T-helper 17 cell (primary cell): ENCODE data around the gene MYOZ2. TPM values are rescaled to one million over a fixed set of nuclear protein-coding genes. Genes with fewer than 3 reads are reported as not detected.

Experiments
- ATAC-seq: fragments of 150-1000 bp; cut with Tn5 transposase; 2 replicates; pipeline ENCODE4 v1.10.0; 2021; ENCODE audit warnings: mild to moderate bottlenecking, moderate library complexity
- DNase-seq, 3 donors: peaks; one replicate each; pipeline versions ENCODE4 v3.0.0 to v3.0.0-alpha.2; 2020 to 2021
- H3K9me3 ChIP-seq: one replicate; pipeline ENCODE4 v1.7.0; 2013; ENCODE audit warnings: low read length, mild to moderate bottlenecking; ENCODE audit not compliant: control insufficient read depth, poor library complexity, severe bottlenecking
- H3K27ac Mint-ChIP-seq: one replicate; pipeline ENCODE4 v1.8.0; 2022; ENCODE audit warnings: mild to moderate bottlenecking, moderate library complexity, mixed read lengths
- H3K27me3 Mint-ChIP-seq: one replicate; pipeline ENCODE4 v1.8.0; 2022; ENCODE audit warnings: mixed read lengths
- H3K36me3 Mint-ChIP-seq: one replicate; pipeline ENCODE4 v1.8.0; 2022; ENCODE audit warnings: low read depth, mixed read lengths
- H3K4me1 Mint-ChIP-seq: one replicate; pipeline ENCODE4 v1.8.0; 2022; ENCODE audit warnings: mild to moderate bottlenecking, mixed read lengths
- H3K4me3 Mint-ChIP-seq: one replicate; pipeline ENCODE4 v1.8.0; 2022; ENCODE audit warnings: mild to moderate bottlenecking, moderate library complexity, mixed read lengths
- total RNA-seq, 4 donors: library from RNA in 2 of 4; stranded (reverse) in 2 of 4; gene quantifications; one replicate each; pipeline ENCODE4 v1.2.3 and lab custom pipeline; 2022 to 2026

Gene MYOZ2
- total RNA-seq, 2 donors from 2014 or later, result not detected

- ATAC-seq (no peak), DNase-seq (no peak)
- H3K27me3 Mint-ChIP-seq, result peaks cover 12% of the 10 kb centered on the region
- H3K36me3 Mint-ChIP-seq, result no peaks in the 10 kb centered on the region
- no peaks in the 10 kb centered on the region for H3K9me3 ChIP-seq
- H3K27ac Mint-ChIP-seq, result no peak overlapping the region
- H3K4me1 Mint-ChIP-seq, result peaks cover 5% of the 10 kb centered on the region
- H3K4me3 Mint-ChIP-seq, result no peak overlapping the region
Observed at GRCh38 chr4:119110121-119110520, 25.5 kb upstream of the MYOZ2 start.

DNA sequence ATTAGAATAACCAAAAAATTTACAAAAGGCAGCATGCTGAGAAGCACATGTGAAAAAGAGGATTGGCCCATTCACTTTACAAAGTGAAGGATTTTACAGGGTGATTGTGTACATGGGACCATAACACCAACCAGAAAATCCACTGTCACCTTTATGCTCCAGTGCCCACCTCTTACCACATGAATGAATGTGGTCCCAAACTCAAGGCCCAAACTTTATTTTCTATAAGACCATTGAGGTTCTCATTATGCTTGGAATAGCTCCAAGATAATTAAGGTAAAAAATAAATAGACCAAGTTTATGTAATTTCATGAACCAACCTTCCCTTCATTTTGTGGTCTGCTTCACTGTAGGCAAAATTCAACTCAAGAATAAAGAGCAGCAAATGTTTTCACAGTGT is 24.3 kb upstream of the MYOZ2 start:
- Mint-ChIP-seq H3K4me1 (peaks cover 5% of the 10 kb centered on the region), H3K27ac (no peak overlapping the region), H3K36me3 (peaks cover 3% of the 10 kb centered on the region), H3K27me3 (peaks cover 22% of the 10 kb centered on the region), H3K4me3 (no peak overlapping the region)
- DNase-seq, result no peak
- no peaks in the 10 kb centered on the region for H3K9me3 ChIP-seq
- ATAC-seq, result no peak

DNA sequence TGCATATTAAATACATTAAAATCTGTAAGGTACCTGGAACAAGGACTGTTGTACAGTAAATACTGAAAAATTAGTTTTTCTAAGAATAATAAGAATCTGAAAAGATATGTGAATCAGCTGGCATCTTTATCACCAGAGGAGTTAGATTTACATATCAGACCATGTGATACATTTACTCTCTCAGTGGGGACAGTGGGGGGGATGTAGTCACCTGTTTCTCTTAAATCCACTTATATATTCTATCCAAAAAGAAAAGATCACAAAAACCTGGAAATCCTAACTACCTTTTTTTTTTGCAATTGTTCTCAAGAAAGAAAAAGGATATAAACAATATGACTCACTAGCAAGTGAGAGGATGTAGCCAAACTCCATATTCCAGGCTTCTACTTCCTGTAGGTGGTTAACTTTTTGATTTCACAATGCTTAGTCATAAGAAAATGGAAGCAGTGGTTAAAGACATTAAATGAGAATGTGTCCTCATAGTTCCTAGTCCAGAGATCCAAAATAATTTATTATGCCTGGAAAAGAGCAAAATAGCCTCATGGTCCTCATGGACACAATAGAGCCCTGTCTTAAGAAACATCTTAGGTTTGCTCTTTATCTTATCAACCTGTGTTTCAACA is 22.5 kb upstream of the MYOZ2 start:
- Mint-ChIP-seq H3K27ac (no peak overlapping the region), H3K4me1 (peaks cover 2% of the 10 kb centered on the region), H3K4me3 (no peak overlapping the region), H3K27me3 (peaks cover 20% of the 10 kb centered on the region), H3K36me3 (peaks cover 3% of the 10 kb centered on the region)
- H3K9me3 ChIP-seq, result no peaks in the 10 kb centered on the region
- ATAC-seq (no peak), DNase-seq (no peak)

DNA sequence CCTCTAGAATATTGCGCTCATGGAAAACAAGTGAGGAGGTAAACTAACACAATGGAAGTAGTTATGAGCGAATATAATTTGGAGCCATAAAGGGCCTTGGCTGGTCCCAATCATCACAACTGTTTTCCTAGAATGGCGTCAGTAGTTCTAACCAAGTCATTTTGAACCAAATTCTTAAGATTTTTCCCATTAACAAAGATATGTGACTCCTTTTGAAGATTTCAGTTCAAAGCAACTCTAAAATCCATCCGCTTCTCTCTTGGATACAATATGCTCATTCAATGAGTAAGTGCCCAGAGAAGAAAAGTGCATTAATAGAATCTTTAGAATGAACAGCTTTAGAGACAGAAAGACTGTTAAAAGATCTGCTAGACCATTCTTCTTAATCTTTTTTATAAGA is 19.6 kb upstream of the MYOZ2 start:
- H3K4me1 Mint-ChIP-seq, result peaks cover 2% of the 10 kb centered on the region
- no peak overlapping the region for H3K4me3 Mint-ChIP-seq
- no peaks in the 10 kb centered on the region for H3K9me3 ChIP-seq
- H3K36me3 Mint-ChIP-seq, result peaks cover 3% of the 10 kb centered on the region
- H3K27me3 Mint-ChIP-seq, result peaks cover 12% of the 10 kb centered on the region
- no peak overlapping the region for H3K27ac Mint-ChIP-seq
- ATAC-seq (no peak), DNase-seq (no peak)

GRCh38 chr4:119116925-119117900 is 18.4 kb upstream of the MYOZ2 start:
- H3K4me3 Mint-ChIP-seq, result no peak overlapping the region
- DNase-seq (no peak), ATAC-seq (no peak)
- H3K27ac Mint-ChIP-seq, result no peak overlapping the region
- no peaks in the 10 kb centered on the region for H3K9me3 ChIP-seq
- H3K27me3 Mint-ChIP-seq, result peaks cover 12% of the 10 kb centered on the region
- peaks cover 2% of the 10 kb centered on the region for H3K4me1 Mint-ChIP-seq
- H3K36me3 Mint-ChIP-seq, result peaks cover 3% of the 10 kb centered on the region

DNA sequence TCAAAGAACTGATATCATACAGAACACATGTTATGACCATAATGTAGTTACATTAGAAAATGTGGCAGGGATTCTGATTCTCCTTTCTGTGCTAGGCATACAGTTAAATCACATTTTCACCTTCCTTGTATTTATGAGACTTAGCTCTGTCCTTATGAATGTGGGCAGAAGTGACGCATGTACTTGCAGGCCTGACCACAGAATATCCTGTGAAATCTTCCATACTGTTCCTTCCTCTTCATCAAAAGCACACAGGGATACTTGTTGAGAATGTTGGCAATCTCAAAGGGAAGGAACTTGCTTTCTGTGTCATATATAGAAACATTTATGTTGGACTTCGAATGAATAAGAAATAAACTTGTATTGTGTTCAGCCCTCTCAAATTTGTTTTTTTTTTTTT is 17.2 kb upstream of the MYOZ2 start:
- Mint-ChIP-seq H3K27me3 (peaks cover 12% of the 10 kb centered on the region), H3K4me1 (no peaks in the 10 kb centered on the region), H3K27ac (no peak overlapping the region), H3K36me3 (peaks cover 3% of the 10 kb centered on the region), H3K4me3 (no peak overlapping the region)
- DNase-seq (no peak), ATAC-seq (no peak)
- no peaks in the 10 kb centered on the region for H3K9me3 ChIP-seq

DNA sequence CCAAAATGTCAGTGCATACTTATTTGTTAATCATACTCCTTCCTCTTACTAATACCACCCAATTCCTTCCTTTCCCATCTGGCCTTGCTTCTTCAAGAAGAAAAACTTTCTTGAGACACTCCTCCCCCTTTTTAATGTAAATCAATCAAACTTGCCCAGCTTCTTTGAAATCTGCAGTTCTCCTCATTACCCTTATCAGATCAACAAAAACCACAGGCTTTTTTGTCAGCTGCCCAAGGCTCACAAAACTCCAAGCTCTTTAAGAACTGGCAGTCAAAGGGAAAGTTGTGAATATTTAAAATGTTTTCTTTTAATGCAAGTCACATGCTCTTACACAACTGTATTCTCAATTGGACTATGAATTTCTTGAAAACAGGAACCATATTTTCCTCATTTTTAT is 11.3 kb upstream of the MYOZ2 start:
- H3K4me3 Mint-ChIP-seq, result peak overlapping the region; percentile 47
- ATAC-seq, result peak; percentile 54
- no peaks in the 10 kb centered on the region for H3K9me3 ChIP-seq
- no peak overlapping the region for H3K27ac Mint-ChIP-seq
- H3K36me3 Mint-ChIP-seq, result no peaks in the 10 kb centered on the region
- no peak for DNase-seq
- H3K4me1 Mint-ChIP-seq, result peaks cover 8% of the 10 kb centered on the region
- H3K27me3 Mint-ChIP-seq, result no peaks in the 10 kb centered on the region

- no peak overlapping the region for H3K27ac Mint-ChIP-seq
- ATAC-seq, result no peak
Observed at GRCh38 chr4:119125931-119126330, 9.7 kb upstream of the MYOZ2 start.

DNA sequence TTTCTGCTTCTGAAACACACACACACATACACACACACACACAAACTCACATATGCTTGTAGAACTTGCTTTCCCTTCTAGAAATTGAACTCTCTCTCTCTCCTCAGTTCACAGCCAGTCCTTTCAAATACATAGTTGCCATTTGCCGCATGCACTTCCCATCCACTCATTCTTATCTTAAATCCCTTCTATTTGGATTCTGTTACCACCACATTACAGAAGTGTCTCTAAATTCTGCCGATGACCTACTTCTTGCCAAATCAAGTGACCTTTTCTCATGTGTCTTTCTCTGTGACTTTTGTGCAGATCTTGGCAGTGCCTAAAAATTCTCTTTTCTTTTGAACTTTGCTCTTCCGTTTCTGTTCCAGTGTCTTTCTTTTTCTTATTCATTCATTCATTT is 7.5 kb upstream of the MYOZ2 start:
- Mint-ChIP-seq H3K27ac (no peak overlapping the region), H3K36me3 (no peaks in the 10 kb centered on the region), H3K4me1 (peaks cover 8% of the 10 kb centered on the region), H3K4me3 (no peak overlapping the region), H3K27me3 (no peaks in the 10 kb centered on the region)
- H3K9me3 ChIP-seq, result no peaks in the 10 kb centered on the region
- DNase-seq (no peak), ATAC-seq (no peak)

More at GRCh38 chr4:119125931-119126330, 9.7 kb upstream of the MYOZ2 start:
- no peaks in the 10 kb centered on the region for H3K9me3 ChIP-seq
- Mint-ChIP-seq H3K4me1 (peaks cover 8% of the 10 kb centered on the region), H3K27me3 (no peaks in the 10 kb centered on the region), H3K36me3 (no peaks in the 10 kb centered on the region), H3K4me3 (no peak overlapping the region)
- DNase-seq, result no peak

DNA sequence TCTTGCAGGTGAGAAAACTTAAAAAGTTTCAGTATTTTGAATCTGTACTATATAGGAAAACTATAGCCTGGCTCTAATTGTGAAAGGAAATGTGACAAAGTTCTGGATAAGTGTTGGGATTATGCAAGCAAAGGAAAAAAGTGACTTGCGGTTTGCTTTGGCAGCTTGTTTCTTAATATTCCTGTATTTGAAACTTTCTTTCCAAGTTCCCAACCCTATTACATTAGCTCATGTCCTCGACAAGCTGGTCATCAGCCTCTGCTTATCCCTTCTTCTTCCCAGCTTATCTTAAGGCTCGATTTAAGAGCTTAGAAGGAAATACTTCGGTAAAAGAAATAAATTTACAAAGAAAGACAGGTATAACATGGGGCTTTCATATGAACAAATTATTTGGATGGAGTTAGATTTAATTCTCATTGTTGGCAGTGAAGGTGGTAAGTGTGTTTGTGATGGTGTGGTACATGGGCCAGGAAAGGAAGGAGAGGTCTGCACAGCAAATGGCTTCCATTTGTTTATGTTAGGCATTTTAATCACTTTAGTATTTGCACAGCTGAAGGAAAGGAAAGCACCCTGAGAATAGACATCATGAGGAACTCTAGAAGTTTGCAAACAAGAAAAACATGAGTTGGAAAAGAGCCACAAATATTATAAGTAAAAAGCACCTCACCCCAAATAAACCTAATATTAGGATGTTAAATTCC is 5.1 kb upstream of the MYOZ2 start:
- ATAC-seq (no peak), DNase-seq (no peak)
- no peak overlapping the region for H3K4me3 Mint-ChIP-seq
- H3K27ac Mint-ChIP-seq, result no peak overlapping the region
- H3K9me3 ChIP-seq, result no peaks in the 10 kb centered on the region
- no peaks in the 10 kb centered on the region for H3K27me3 Mint-ChIP-seq
- H3K36me3 Mint-ChIP-seq, result no peaks in the 10 kb centered on the region
- peaks cover 2% of the 10 kb centered on the region for H3K4me1 Mint-ChIP-seq

DNA sequence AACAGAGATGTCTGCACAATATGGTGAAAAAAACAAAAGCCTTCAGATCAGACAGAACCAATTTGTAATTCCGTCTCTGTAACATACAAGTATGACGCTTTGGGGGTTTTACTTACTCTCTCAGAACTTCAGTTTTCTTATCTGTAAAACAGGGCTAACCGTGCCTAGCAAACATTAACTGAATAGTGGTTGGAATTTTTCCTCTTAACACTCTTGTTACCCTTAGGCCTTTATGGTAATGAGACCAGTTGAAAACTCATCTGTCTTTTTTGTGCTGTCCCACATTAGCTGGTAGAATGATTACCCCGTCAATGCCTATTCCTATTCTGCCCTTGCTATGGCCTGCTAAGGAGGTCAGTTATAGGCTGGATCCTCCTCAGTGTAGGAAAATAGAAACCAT is 4.5 kb upstream of the MYOZ2 start:
- no peaks in the 10 kb centered on the region for H3K9me3 ChIP-seq
- ATAC-seq (no peak), DNase-seq (no peak)
- Mint-ChIP-seq H3K4me3 (no peak overlapping the region), H3K27me3 (no peaks in the 10 kb centered on the region), H3K4me1 (peaks cover 5% of the 10 kb centered on the region), H3K27ac (no peak overlapping the region), H3K36me3 (no peaks in the 10 kb centered on the region)

- DNase-seq, result no peak
- Mint-ChIP-seq H3K27me3 (no peaks in the 10 kb centered on the region), H3K36me3 (no peaks in the 10 kb centered on the region), H3K4me3 (no peak overlapping the region), H3K4me1 (peaks cover 9% of the 10 kb centered on the region), H3K27ac (no peak overlapping the region)
- ATAC-seq, result no peak
- no peaks in the 10 kb centered on the region for H3K9me3 ChIP-seq
Observed at GRCh38 chr4:119132306-119132705, 3.3 kb upstream of the MYOZ2 start.

DNA sequence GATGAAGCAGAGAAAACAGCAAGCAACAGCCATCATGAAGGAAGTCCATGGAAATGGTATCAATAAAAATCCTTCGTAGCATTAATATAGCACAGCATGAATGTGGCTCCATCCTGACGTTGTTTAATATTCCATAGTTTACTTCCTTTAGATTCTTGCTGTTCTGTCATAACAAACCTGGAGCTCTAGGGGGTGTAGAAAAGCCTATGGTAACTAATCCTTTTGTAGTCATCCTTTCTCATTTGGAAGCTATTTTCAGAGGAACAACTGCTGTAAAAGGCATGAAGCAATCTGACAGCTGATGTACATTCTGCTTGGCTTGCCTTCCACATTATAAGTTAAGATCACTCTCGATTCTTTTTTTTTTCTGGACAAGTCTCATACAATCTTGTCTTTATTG is 914 bp downstream of the MYOZ2 start:
- ATAC-seq, result no peak
- Mint-ChIP-seq H3K4me1 (peaks cover 34% of the 10 kb centered on the region), H3K36me3 (no peaks in the 10 kb centered on the region), H3K27me3 (no peaks in the 10 kb centered on the region), H3K27ac (no peak overlapping the region), H3K4me3 (no peak overlapping the region)
- no peaks in the 10 kb centered on the region for H3K9me3 ChIP-seq
- no peak for DNase-seq
